Activated effector memory CD4-positive, alpha-beta T cell treated with Interleukin-2 at 50 U/mL for 16 hours (primary cell): ENCODE measurements around the gene VDAC1.
"Not testable (repeated sequence)": the region's sequence is repeated elsewhere in the genome, so short reads cannot be mapped to it uniquely, and the experiment has no call there.

Experiments
- DNase-seq: peaks from one replicate; pipeline ENCODE4 v3.0.0-alpha.2; 2020

VDAC1 gene

DNA sequence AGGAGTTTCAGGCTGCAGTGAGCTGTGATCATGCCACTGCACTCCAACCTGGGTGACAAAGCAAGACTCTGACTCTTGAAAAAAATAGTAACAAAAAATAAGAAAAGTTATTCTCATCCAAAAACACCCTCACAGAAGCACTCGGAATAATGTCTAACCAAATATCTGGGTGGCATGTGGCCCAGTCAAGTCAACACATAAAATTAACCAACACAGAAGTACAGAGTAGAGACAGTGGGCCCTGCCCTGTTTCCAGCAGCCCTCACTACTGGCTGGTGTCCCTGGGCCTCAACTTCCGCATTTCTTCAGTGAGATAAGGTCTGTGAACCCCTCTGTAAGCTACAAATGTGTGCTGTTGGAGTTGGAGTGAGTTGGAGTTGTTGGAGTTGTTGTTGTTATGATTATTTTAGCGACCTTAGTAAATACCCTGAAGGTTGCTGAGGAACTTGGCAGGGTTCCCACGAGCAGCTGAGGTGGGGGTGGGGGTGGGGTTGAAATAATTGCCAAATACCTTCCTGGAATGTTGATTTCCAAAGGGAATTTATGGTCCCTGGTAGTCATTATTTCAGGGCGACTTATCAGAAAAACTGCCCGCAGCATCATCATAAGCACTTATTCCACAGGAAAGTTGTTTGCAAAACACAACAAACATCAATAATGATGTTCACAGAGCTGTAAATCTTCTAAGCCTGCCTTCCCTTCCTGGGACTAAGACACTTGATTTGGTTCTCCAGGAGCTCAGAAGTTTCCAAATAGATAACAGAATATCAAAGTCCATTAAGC lies 66.5 kb downstream of the VDAC1 start:
- DNase-seq, result no peak

DNA sequence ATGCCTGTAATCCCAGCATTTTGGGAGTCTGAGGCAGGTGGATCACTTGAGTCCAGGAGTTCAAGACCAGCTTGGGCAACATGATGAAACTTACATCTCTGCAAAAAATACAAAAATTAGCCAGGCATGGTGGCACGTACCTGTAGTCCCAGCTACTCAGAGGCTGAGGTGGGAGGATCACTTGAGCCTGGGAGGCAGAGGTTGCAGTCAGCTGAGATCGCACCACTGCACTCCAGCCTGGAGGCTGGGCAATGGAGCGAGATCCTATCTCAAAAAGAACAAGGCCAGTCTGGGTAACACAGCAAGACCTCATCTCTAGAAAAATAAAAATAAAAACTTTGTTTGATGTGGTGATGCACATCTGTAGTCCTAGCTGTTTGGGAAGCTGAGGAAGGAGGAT lies 67.1 kb downstream of the VDAC1 start:
- DNase-seq, result not testable (repeated sequence)

DNA sequence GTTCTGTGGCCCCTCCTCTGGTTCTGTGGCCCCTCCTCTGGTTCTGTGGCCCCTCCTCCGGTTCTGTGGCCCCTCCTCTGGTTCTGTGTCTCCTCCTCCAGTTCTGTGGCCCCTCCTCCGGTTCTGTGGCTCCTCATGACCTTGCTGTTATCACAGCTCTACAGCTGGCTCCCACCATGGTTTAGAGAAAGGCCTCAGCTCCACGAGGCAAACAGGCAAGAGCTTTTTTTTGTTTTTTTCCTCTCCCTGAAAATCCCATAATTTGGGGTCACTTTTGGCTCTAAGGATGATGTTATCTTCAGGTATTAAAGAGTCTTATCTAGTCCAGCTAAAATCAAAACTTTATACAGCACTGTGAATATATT lies 68.1 kb downstream of the VDAC1 start:
- DNase-seq, result no peak

DNA sequence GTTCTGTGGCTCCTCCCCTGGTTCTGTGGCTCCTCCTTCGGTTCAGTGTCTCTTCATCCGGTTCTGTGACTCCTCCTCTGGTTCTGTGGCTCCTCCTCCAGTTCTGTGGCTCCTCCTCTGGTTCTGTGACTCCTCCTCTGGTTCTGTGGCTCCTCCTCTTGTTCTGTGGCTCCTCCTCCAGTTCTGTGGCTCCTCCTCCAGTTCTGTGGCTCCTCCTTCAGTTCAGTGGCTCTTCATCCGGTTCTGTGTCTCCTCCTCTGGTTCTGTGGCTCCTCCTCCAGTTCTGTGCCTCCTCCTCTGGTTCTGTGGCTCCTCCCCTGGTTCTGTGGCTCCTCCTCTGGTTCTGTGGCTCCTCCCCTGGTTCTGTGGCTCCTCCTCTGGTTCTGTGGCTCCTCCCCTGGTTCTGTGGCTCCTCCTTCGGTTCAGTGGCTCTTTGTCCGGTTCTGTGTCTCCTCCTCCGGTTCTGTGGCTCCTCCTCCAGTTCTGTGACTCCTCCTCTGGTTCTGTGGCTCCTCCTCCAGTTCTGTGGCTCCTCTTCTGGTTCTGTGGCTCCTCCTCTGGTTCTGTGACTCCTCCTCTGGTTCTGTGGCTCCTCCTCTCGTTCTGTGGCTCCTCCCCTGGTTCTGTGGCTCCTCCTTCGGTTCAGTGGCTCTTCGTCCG lies 68.7 kb downstream of the VDAC1 start:
- not testable (repeated sequence) for DNase-seq

DNA sequence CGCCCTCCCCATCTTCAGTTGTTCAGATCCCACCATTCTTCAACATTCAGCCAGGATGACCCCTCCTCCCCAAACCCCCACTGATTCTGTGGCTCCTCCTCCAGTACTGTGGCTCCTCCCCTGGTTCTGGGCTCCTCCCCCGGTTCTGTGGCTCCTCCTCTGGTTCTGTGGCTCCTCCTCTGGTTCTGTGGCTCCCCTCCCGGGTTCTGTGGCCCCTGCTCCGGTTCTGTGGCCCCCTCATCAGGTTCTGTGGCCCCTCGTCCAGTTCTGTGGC lies 69.2 kb downstream of the VDAC1 start:
- no peak for DNase-seq

DNA sequence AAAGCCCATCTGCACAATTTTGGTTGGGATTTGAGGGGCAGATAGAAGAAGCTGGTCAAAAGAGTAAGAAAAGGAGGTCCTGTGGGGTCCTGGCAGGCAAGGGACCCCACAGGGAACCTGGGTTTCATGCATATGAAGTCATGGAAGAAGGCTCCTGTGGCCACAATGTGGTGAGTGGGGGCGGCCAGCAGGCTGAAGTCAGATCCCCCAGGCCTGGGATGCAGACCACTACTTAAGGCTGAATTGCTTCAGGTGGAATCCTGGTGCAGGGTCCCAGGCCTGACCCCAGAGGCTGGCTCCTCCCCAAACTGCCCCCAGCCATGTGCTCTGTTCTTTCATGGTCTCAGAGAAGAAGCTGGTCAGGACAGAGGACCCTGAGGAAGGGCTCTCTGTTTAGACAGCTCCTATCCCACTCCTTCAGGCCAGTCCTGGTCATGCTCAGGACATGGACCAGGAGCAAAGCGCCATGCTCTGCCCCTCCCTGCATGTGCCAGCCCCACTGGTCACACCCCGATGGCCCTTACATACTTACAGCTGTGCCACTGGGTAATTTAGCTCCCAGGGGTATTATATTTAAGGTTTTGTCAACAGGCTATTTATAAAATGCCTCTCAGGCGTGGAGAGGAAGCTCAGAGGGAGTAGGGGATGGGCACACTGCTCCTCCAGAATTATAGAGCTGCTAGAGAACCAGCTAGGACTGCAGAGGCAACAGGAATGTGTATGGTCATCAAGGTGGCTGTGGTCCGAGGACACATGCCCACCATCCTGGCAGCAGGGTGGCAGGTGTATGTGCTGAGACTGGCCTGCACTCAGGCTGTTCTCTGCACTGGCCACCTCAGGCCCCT lies 69.7 kb downstream of the VDAC1 start:
- no peak for DNase-seq

DNA sequence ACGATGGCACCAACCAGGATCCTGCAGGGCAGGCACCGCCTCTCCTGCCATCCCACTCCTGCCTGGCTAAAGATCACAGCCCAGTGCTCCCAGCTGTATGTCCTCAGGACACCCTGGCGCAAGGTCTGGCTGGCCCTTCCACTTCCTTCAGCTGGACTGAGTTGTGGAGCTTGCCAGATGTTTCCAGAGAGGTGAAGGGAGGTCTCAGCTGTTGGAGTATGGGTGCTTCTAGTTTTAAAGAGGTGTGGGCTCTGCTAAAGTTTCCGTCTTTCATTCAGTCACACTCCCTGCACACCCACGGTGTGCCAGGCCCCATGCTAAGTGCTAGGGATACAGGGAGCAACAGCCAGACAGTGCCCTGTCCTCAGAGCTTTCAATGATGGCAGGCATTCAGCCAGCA lies 70.5 kb downstream of the VDAC1 start:
- no peak for DNase-seq

DNA sequence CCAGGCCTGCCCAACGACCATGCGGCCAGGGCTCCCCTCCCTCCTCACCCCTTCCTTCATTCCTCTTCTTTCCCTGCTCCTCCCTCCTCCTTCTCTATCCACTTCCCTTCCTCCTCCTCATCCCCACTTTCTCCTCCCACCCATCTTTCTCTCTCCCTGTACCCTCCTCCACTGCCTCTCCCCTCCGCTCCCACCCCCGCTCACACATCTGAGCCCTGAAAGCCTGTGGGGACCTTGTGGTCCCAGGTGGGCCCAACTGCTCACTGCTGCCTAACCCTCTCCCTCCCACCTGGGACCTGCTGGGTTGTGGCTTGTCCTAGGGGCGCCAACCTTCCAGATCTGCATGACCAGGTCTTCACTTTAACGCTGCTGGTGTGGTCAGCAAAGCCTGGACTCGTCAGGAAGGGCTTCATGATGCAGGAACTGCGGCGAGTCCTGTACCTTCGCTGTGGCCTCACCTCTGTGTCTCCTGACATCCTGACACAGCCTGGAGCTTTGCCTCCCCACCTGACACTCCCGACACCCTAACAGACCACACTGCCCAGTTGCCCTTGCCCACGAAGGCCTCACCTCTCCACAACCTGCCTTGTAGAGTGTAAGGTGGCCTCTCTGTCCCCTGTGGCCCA lies 71.0 kb downstream of the VDAC1 start:
- no peak for DNase-seq

DNA sequence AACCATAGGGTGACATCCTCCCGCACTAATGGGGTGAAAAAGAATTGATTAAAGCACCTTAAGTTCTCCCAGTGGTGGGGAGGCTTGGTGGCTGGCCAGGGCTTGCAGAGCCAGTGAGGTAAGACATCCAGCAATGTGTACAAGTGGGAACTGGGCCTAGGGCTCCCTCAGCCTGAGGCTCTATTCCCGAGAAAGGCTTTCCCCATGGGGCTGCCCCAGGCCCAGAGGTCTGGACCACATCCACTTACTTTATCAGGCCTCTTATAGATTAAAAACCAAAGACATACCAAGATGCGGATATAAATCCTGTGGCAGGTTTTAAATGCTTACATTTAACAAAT lies 71.6 kb downstream of the VDAC1 start:
- DNase-seq, result no peak

DNA sequence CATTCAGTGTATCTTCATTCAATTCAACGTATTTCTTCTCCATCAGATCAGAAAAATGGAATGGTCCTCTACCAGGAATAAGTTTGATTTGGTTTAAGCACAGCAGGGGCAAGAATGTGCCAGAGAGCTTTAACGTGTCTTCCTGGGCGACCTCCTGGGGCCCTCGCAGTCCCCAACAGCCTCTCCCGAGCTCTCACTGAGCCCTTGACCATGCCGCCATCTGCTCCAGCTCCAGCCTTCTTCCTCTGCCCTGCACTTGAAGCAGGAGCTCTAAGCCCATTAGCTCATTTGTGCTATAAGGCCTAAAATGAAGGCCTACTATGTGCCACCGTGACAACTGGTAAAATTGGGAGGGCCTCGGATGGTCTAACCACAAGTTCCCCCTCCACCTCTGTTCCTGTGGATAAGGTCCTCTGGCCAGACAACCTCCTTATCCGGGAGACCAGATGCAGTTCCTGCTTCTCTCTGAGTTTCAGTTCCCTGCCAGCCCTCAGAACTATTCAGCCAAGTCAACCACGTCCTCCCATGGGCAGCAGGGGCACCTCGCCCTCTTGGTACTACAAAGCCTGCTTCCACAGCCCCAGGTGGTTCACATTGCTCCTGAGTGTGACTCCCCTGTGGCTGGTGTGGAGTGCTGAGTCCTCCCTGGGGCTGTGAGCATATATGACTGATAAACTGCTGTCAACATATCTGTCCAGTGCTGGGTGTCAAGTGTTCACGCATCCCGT lies 72.2 kb downstream of the VDAC1 start:
- no peak for DNase-seq

DNA sequence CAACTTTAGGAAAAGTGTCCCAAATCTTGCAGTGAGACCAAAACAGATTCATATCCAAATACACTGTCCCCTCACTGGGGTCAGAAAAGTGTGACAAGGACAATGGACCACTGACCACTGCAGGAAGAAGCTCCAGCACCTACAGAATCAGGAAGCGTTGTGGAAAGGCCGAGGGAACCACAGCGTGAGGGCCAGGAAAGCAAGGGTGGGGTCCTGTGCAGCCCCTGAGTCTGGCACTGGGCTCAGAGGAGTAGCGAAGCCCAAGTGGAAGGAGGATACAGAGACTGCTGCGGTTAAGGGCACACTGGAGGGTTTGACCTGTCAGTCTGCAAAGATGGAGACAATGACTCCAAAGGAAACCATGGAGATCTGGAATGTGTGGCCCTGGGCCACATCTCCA lies 73.2 kb downstream of the VDAC1 start:
- DNase-seq, result no peak

DNA sequence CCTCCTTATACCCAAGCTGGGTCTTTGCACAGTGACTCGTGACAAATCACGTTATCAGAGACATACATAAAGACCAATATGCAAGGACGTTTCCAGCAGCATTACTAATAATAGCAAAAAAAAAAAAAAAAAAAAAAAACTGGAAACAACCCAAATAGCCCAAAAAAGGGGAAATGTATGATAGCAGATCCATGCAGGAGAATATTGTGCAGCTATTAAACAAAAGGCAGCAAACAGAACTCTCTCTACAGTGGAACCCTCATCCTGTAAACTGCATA lies 74.0 kb downstream of the VDAC1 start:
- DNase-seq, result no peak

DNA sequence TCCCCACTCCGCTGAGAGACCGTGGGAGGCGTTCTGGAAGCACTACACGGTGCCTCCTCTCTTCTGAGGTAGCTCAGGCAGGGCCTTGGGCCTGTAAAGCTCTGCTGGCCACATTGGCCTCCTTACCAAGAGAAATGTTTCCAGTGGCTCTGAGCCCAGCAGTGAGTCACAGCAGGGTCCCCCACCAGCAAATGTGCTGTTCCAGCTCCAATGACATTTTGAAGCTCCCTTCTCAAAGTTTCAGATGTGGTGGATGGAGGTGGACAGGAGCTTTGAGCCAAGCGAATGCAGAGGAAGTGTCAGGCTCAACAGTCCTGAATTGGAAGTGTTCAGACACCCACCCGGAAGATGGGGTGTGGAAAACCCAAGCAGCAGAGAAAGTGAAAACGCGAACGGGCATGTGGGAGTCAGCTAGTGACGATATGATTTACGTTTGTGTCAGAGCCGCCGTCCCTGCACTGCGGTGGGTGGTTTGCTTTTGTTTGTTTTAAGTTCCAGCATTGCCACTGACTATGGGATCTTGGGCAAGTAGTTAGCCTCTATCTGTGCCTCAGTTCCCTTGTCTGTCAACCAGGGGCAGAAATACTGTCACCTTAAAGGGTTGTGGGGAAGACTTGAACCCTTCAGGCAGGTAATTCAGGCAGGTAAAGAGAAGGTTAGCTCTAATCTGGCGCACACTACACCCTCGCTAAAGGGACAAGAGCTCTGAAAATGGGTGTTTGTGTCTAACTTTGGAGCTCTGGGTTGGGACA lies 74.5 kb downstream of the VDAC1 start:
- DNase-seq, result peak; percentile 31

DNA sequence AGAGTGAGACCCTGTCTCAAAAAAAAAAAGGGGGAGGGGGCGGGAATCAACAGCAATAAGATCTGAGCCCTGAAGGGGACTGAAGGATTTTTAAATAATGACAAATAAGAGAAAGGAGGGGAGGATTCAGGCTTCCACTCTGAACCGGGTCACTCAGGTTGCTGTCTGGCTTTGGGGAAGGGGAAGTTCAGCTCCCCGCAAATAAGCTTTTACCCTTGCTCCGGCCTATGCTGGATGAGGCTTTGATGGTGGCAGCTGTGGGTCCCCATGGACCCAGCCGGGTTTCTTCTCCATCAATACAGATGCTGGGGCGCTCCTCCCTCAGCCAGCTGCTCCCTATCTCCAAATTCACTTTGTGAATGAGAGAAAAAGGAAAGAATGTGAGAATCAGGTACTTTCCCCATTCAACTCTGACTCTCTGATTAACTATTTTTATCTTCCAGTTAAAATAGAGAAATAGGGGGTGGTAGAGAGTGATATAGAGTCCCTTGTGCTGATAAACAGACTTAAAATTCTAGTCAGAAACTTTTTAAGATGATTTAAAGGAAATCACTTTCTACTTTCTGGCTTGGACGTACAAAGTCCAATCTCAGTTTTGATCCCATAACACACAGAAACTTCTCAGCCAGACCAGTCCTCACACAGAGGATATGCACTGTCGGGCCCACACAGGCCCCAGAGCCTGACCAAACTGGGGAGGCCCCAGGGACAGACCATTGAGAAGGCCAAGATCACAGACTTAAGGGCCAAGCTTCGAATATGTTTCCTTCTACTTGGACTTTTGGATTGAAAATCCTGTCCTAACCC lies 76.0 kb downstream of the VDAC1 start:
- DNase-seq, result no peak

DNA sequence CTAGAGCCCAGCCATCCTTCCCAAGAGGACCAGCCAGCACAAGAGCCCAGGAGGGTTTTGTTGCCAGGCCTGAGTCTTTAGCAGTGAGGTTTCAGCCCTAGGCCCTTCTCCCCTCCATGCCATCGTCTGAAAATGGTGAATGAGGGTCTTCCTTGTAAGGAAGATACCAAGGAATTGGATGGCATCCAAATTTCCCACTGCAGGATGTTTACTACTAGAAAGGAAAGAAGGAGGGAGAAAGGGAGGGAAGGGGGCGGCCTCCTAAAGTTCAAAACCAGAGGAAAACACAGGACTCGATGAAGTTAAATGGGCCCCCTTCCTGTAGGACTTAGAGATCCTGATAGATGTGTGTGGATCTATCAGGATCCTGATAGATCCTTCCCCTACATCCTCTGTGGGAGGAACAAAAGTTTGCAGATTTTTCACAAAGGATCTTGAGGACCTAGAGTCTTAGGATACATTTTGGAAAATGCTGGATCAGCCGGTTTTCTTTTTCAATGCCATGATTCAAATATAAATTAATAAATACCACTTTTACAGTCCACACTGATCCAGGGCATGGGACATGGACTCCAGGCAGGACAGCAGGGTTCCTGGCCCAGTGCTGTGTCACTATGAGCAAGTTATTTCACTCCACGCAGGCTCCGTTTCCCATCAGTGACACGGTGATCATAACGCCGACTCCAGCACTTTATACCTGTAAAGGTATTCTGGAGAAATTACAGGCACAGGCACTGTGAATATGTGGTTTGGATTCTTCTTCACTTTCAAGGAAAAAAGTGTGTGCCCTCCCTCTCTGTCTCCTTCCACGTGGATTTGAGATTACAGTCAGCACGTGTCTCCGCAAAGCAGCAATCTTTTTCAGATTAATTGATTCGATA lies 77.2 kb downstream of the VDAC1 start:
- no peak for DNase-seq

DNA sequence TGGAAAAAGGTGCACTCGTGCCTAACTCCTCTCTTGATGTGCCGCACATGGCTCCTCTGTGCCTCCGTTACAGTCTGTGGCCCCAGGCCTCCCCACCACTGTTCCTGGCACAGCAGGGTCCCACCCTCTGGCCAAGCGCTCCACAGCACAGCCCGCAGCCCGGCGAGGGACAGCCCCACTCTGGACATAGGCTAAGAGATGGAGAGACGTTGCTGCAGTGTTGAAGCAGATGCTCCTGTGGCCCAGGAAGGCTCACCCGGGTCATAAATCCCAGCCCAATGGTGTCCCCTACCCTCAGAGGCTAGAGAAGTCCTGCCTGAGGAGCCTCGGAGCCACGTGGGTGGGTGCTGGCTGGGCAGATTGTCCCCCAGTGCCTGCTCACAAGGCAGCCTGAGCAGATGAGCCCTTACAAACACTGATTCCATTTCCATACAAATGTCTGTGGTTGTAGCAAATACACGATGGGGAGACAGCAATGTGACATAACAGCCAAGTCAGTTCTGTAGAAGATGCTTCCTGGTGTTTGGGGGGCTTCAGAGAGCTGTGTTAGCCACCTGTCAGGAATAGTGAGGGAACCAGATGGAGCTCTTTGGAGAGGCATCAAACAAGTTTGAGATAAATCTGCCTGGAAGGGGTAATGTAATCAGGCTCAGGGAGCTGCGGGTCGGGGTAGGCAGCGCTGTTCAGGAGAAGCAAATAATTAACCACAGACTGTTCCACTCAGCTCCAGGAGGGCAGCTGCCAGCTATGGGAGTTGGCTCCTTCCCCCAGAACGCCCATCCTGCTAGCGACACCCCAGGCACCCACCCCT lies 78.1 kb downstream of the VDAC1 start:
- DNase-seq, result no peak

DNA sequence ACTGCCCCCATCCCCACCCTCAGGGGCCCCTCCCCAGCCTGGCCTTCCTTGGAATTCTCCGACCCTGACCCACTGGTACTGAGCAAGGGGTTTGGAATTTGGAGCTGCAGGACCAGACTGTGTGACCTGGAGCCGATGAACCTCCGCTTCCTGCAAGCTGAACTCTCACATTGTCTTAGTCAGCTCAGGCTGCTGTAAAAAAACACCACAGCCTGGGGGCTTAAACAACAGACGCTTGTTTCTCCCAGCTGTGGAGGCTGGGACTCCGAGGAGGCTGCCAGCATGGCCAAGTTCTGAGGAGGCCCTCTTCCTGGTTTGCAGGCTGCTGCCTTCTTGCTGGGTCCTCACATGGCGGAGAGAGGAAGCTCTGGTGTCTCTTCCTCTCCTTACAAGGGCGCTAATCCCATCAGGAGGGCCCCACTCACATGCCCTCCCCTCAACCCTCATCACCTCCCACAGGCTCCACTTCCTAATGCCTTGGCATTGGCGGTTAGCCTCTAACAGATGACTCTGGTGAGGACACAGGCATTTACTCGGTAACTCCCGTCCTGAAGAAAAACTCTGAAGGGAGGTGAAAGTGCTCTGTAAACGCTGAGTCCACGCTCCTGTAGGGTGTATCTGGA lies 78.8 kb downstream of the VDAC1 start:
- no peak for DNase-seq

DNA sequence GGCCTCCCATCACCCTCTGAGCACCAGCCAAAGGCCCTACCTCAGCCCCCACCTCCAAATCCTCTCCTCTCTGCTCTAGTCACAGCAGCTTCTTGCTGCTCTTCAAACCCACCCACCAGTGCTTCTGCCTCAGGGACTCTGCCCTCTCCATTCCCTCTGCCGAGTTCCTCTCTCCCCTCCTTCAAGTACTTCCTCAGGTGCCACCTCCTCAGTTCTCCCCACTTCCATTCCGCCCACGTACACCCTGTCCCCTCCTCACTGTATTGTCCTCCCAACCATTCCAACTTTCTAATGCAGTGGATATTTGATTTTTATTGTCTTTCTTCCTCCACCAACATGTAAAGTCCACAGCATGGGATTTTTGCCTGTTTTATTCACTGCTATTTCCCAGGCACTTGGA lies 79.5 kb downstream of the VDAC1 start:
- no peak for DNase-seq

DNA sequence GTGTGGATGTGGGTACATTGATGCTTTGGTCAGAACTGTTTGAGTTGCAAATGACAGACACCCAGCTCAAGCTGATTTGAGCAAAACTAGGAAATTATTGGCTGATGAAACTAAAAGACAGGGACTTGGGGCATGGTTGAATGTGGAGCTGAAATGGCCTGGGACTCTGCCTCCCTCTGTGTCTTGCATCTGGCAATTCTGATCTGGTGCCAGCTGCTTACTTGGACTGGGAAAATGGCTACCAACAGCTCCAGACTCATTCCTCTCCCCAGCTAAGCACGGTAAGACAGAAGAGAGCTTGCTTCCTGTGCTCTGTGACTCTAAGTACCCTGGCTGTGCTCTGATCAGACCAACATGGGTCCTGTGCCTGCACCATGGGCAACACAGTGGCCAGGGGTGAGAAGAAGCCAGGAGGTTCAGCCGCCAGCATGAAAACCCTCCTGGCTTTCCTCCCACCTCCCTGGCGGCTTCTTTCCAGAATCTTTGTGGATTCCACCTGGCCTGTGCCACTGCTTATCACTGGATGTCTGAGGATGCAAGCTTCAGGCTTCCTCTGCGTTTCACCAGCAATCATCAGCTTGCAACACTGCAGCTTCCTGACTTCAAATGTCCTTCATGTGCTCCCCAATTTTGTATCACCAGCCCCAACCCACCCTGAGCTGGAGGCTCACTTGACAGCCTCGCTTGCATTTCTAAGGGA lies 80.4 kb downstream of the VDAC1 start:
- no peak for DNase-seq
